GM12878 (cell line): ENCODE measurements around the gene PHF23. TPM values are rescaled to one million over a fixed set of nuclear protein-coding genes. Genes with fewer than 3 reads are reported as not detected.

Source experiments
- ATF7 ChIP-seq: fragments of 450-650 bp; IDR thresholded peaks from 2 replicates; pipeline ENCODE4 v1.6.1; 2016; ENCODE audit warnings: low read depth, mild to moderate bottlenecking
- CHD2 ChIP-seq: IDR thresholded peaks from 2 replicates; pipeline ENCODE4 v1.6.1; 2011; ENCODE audit warnings: low read depth, low read length, improper control_type of control experiment, borderline replicate concordance
- E2F4 ChIP-seq: IDR thresholded peaks from 2 replicates; pipeline ENCODE4 v1.6.1; 2012; ENCODE audit warnings: low read depth, low read length, improper control_type of control experiment
- EED ChIP-seq: sonication (generic); IDR thresholded peaks from 2 replicates; pipeline ENCODE4 v1.6.1; 2016; ENCODE audit warnings: antibody characterized with exemption, low read depth
- EGR1 ChIP-seq, 2 experiments: IDR thresholded peaks; 1 replicate in 1 of 2; 2 replicates in 1 of 2; pipeline ENCODE4 v1.6.1; 2011 to 2012; ENCODE audit warnings: low read depth in 2 of 2, low read length in 2 of 2, borderline replicate concordance in 1 of 2, mild to moderate bottlenecking in 1 of 2, moderate library complexity in 1 of 2
- FOXM1 ChIP-seq: IDR thresholded peaks from 2 replicates; pipeline ENCODE4 v1.6.1; 2012; ENCODE audit warnings: low read depth, mild to moderate bottlenecking, inconsistent platforms, low read length, moderate library complexity
- MEF2B ChIP-seq: fragments of 450-650 bp; IDR thresholded peaks from 2 replicates; pipeline ENCODE4 v1.6.1; 2018; ENCODE audit warnings: mild to moderate bottlenecking, moderate library complexity; ENCODE audit not compliant: partially characterized antibody, poor library complexity, severe bottlenecking
- NBN ChIP-seq: fragments of 450-650 bp; IDR thresholded peaks from 2 replicates; pipeline ENCODE4 v1.6.1; 2016
- NFXL1 ChIP-seq: fragments of 450-650 bp; IDR thresholded peaks from 2 replicates; pipeline ENCODE4 v1.6.1; 2017; ENCODE audit warnings: antibody characterized with exemption, mild to moderate bottlenecking, borderline replicate concordance
- NRF1 ChIP-seq: conservative IDR thresholded peaks from 2 replicates; pipeline ENCODE4 v1.6.1; 2011; ENCODE audit warnings: mild to moderate bottlenecking, low read depth, low read length, improper control_type of control experiment
- RAD51 ChIP-seq: fragments of 450-650 bp; IDR thresholded peaks from 2 replicates; pipeline ENCODE4 v1.6.1; 2016; ENCODE audit warnings: moderate library complexity, mild to moderate bottlenecking, inconsistent platforms
- RB1 ChIP-seq: fragments of 450-650 bp; formaldehyde crosslinking; IDR thresholded peaks from 2 replicates; pipeline ENCODE4 v1.6.1; 2017; ENCODE audit warnings: mild to moderate bottlenecking, borderline replicate concordance
- SMAD1 ChIP-seq: fragments of 450-650 bp; IDR thresholded peaks from 2 replicates; pipeline ENCODE4 v1.6.1; 2018; ENCODE audit warnings: mild to moderate bottlenecking, low read depth; ENCODE audit not compliant: partially characterized antibody
- SREBF2 ChIP-seq: IDR thresholded peaks from 2 replicates; pipeline ENCODE4 v1.6.1; 2012; ENCODE audit warnings: mild to moderate bottlenecking, low read length
- TARDBP ChIP-seq: IDR thresholded peaks from 2 replicates; pipeline ENCODE4 v1.6.1; 2016; ENCODE audit warnings: borderline replicate concordance
- TBL1XR1 ChIP-seq: IDR thresholded peaks from 2 replicates; pipeline ENCODE4 v1.6.1; 2012; ENCODE audit warnings: low read depth, low read length, improper control_type of control experiment
- polyA plus RNA-seq, 11 experiments: library from polyadenylated mRNA; depleted of rRNA in 4 of 11; unstranded in 6 of 11; stranded (reverse) in 5 of 11; fragments of >200 nt; fragmentation: Nextera tagmentation in 4 of 11; fragmentation: Illumina TruSeq in 1 of 11; extraction: Ambion mirVana in 4 of 11; extraction: Trizol in 1 of 11; gene quantifications; 1 replicate in 1 of 11; 2 replicates in 10 of 11; pipeline versions ENCODE4 v1.2.1 to v1.2.3, GENCODE V29; 2011 to 2016; ENCODE audit warnings: inconsistent platforms in 2 of 11, missing spikeins in 2 of 11, low read depth in 1 of 11
- total RNA-seq, 4 experiments: library from RNA; depleted of rRNA in 3 of 4; stranded (reverse); fragments of >200 nt in 3 of 4; fragmentation: Illumina TruSeq in 1 of 4; extraction: Trizol in 1 of 4; gene quantifications; 2 replicates each; pipeline versions ENCODE4 v1.2.1 to v1.2.3, GENCODE V29; 2013 to 2021
- TF ChIP-seq, protein P1 (sequence below): IDR thresholded peaks from 2 replicates; pipeline ENCODE4 v1.6.1; 2012; ENCODE audit warnings: mild to moderate bottlenecking, low read depth, low read length

Gene PHF23
- total and polyA plus RNA-seq, 10 of the 15 experiments (the other 5 are each of a cell fraction or from before 2014, with no cell fraction given): 8.2 to 84.8 (median 32.6) TPM

GRCh38 chr17:7214300-7215135 is 24.7 kb downstream of the PHF23 start (continued):
- TF ChIP-seq MEF2B (peak; percentile 14), TARDBP (no peak), EED (no peak), E2F4 (no peak), CHD2 (peak; percentile 68), NBN (no peak; the same call in 1 of the 2 replicates), ATF7 (no peak), RAD51 (no peak), RB1 (no peak), SREBF2 (no peak), NFXL1 (no peak), NRF1 (no peak), EGR1 (IDR thresholded peaks at IDR 0.05; ENCODE audit: borderline replicate concordance in 1 of 2, low read depth in 2 of 2, low read length in 2 of 2) (peak in 1 of 2 experiments; percentile 69; a peak in 1 of 3 replicates), SMAD1 (no peak), FOXM1 (no peak), TBL1XR1 (no peak)
- TF ChIP-seq, protein P1, sequence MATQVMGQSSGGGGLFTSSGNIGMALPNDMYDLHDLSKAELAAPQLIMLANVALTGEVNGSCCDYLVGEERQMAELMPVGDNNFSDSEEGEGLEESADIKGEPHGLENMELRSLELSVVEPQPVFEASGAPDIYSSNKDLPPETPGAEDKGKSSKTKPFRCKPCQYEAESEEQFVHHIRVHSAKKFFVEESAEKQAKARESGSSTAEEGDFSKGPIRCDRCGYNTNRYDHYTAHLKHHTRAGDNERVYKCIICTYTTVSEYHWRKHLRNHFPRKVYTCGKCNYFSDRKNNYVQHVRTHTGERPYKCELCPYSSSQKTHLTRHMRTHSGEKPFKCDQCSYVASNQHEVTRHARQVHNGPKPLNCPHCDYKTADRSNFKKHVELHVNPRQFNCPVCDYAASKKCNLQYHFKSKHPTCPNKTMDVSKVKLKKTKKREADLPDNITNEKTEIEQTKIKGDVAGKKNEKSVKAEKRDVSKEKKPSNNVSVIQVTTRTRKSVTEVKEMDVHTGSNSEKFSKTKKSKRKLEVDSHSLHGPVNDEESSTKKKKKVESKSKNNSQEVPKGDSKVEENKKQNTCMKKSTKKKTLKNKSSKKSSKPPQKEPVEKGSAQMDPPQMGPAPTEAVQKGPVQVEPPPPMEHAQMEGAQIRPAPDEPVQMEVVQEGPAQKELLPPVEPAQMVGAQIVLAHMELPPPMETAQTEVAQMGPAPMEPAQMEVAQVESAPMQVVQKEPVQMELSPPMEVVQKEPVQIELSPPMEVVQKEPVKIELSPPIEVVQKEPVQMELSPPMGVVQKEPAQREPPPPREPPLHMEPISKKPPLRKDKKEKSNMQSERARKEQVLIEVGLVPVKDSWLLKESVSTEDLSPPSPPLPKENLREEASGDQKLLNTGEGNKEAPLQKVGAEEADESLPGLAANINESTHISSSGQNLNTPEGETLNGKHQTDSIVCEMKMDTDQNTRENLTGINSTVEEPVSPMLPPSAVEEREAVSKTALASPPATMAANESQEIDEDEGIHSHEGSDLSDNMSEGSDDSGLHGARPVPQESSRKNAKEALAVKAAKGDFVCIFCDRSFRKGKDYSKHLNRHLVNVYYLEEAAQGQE: no peak
